CD4-positive, alpha-beta T cell treated with Interleukin-10 for 1 hour (primary cell): ENCODE results near the gene SIGLEC6.

Source experiments
- DNase-seq: peaks from one replicate; pipeline ENCODE4 v3.0.0-alpha.2; 2020

Gene SIGLEC6

GRCh38 chr19:51548213-51548651 lies 16.8 kb upstream of the SIGLEC6 start:
- DNase-seq: no peak

- no peak for DNase-seq
Observed at GRCh38 chr19:51547397-51548212, 16.1 kb upstream of the SIGLEC6 start.

GRCh38 chr19:51546650-51547396 lies 15.4 kb upstream of the SIGLEC6 start:
- DNase-seq: peak; percentile 4

GRCh38 chr19:51546107-51546649 lies 14.7 kb upstream of the SIGLEC6 start:
- no peak for DNase-seq

GRCh38 chr19:51544038-51544437 lies 12.6 kb upstream of the SIGLEC6 start:
- DNase-seq: no peak

- no peak for DNase-seq
Observed at GRCh38 chr19:51542699-51543098, 11.2 kb upstream of the SIGLEC6 start.

GRCh38 chr19:51541458-51542357 lies 10.2 kb upstream of the SIGLEC6 start:
- no peak for DNase-seq

- no peak for DNase-seq
Observed at GRCh38 chr19:51539821-51540366, 8.4 kb upstream of the SIGLEC6 start.

- DNase-seq: no peak
Observed at GRCh38 chr19:51535535-51535934, 4.1 kb upstream of the SIGLEC6 start.

GRCh38 chr19:51530616-51531015 lies 854 bp downstream of the SIGLEC6 start:
- DNase-seq: no peak

GRCh38 chr19:51529301-51529700 lies 2.2 kb downstream of the SIGLEC6 start:
- no peak for DNase-seq

GRCh38 chr19:51525651-51526050 lies 5.8 kb downstream of the SIGLEC6 start:
- no peak for DNase-seq

GRCh38 chr19:51524666-51525264 lies 6.7 kb downstream of the SIGLEC6 start:
- no peak for DNase-seq

- DNase-seq: no peak
Observed at GRCh38 chr19:51521781-51522180, 9.7 kb downstream of the SIGLEC6 start.

- DNase-seq: no peak
Observed at GRCh38 chr19:51521357-51521756, 10.1 kb downstream of the SIGLEC6 start.

GRCh38 chr19:51520728-51521127 lies 10.7 kb downstream of the SIGLEC6 start:
- DNase-seq: no peak

- peak; percentile 58 for DNase-seq
Observed at GRCh38 chr19:51514866-51515481, 16.5 kb downstream of the SIGLEC6 start.

GRCh38 chr19:51513968-51514367 lies 17.5 kb downstream of the SIGLEC6 start:
- no peak for DNase-seq

- no peak for DNase-seq
Observed at GRCh38 chr19:51511353-51511752, 20.1 kb downstream of the SIGLEC6 start.

- DNase-seq: no peak
Observed at GRCh38 chr19:51509823-51510660, 21.4 kb downstream of the SIGLEC6 start.
